ENCODE measurements around the gene IL10RB. TPM values are rescaled to one million over a fixed set of nuclear protein-coding genes. Genes with fewer than 3 reads are reported as not detected.

Gene IL10RB
- total and polyA plus RNA-seq, 2 of the 13 experiments (the other 11 are each of a cell fraction or from before 2014, with no cell fraction given): 17.4 to 18.2 TPM

- intact Hi-C loops (cut with micrococcal nuclease; ENCODE audit: unreplicated experiment) (loop anchor here (5.0 kb wide), 2 partner anchors 35 to 65 kb away; no protein-coding TSS in a partner anchor), in situ Hi-C loops (cut with HindIII; ENCODE audit: extremely low pct_ligation_motif_present, low pct_unique_long_range_greater_than_20kb) (no loop called here)
- H4K20me1 ChIP-seq (ENCODE audit: insufficient read depth, low read length): no peaks in the 10 kb centered on the region
- H3K27ac ChIP-seq (ENCODE audit: extremely low read length, insufficient read depth, low read length): peak overlapping the region; percentile 62
- H3K4me2 ChIP-seq (ENCODE audit: low read depth, low read length): peak overlapping the region; percentile 94
- peaks cover 7 to 10% of the 10 kb centered on the region in 2 experiments; a peak in 4 of 5 replicates for H3K36me3 ChIP-seq (replicated peaks in 1 of 2; ENCODE audit: control insufficient read depth in 1 of 2, insufficient read depth in 2 of 2, low read length in 2 of 2)
- no peak for TF ChIP-seq MTERF4 (CRISPR knock-in tag; IDR thresholded peaks at IDR 0.05)
- TF ChIP-seq ZNF337 (CRISPR knock-in tag; IDR thresholded peaks at IDR 0.05; ENCODE audit: borderline replicate concordance, low read depth): no peak
- 0 out of 2 replicates have a peak, but pooled peaks have one; percentile 25 for TF ChIP-seq ZNF512 (CRISPR knock-in tag; IDR thresholded peaks at IDR 0.05)
- TF ChIP-seq RXRB (CRISPR knock-in tag; IDR thresholded peaks at IDR 0.05; ENCODE audit: borderline replicate concordance): no peak
- no peak for FAIRE-seq
- H2AFZ ChIP-seq (ENCODE audit: low read length): no peak overlapping the region
- ATAC-seq: no peak
- H3K4me3 ChIP-seq (replicated peaks in 1 of 3; ENCODE audit: insufficient read depth in 1 of 3, low read depth in 2 of 3, low read length in 3 of 3): peak overlapping the region; percentile 85 to 89 (median 85)
- no TSS peak for BruUV-seq (replicated peaks)
- DNase-seq (ENCODE audit: low spot score): no peak
- ChIA-PET CTCF (ENCODE audit: low intra/inter-chr PET ratio, low total read pairs) (no interaction called here), POLR2A (interaction anchor here (2.8 kb wide), 1 partner anchor 58 kb away, joined by 15 read pairs; the partner anchor contains the start of gene IFNAR1)
- peaks cover 50% of the 10 kb centered on the region for H3K4me1 ChIP-seq (ENCODE audit: insufficient read depth, low read length)
- H3K9ac ChIP-seq (ENCODE audit: insufficient read depth, low read depth, low read length): peak overlapping the region; percentile 73
- no peaks in the 10 kb centered on the region for H3K9me3 ChIP-seq (ENCODE audit: low read length)
- no peaks in the 10 kb centered on the region; a peak in 2 of 5 replicates for H3K27me3 ChIP-seq (ENCODE audit: control insufficient read depth in 1 of 2, insufficient read depth in 2 of 2, low read length in 2 of 2)
- 68% methylated on average over 7 of the region's 7 CpGs for WGBS (ENCODE audit: low lambda C conversion rate)
- H3K79me2 ChIP-seq (ENCODE audit: insufficient read depth, low read length): no peaks in the 10 kb centered on the region
Observed at GRCh38 chr21:33267250-33267649, 1.1 kb downstream of the IL10RB start.

- BruUV-seq (replicated peaks): no TSS peak
- H3K4me2 ChIP-seq (ENCODE audit: low read depth, low read length): no peak overlapping the region
- ChIA-PET POLR2A (no interaction called here), CTCF (ENCODE audit: low intra/inter-chr PET ratio, low total read pairs) (no interaction called here)
- WGBS (ENCODE audit: low lambda C conversion rate): 98% methylated on average over 7 of the region's 7 CpGs
- in situ Hi-C loops (cut with HindIII; ENCODE audit: extremely low pct_ligation_motif_present, low pct_unique_long_range_greater_than_20kb): no loop called here
- no peak for FAIRE-seq
- no peak overlapping the region for H2AFZ ChIP-seq (ENCODE audit: low read length)
- H3K79me2 ChIP-seq (ENCODE audit: insufficient read depth, low read length): no peaks in the 10 kb centered on the region
- no peak overlapping the region for H3K9ac ChIP-seq (ENCODE audit: insufficient read depth, low read depth, low read length)
- no peak for ATAC-seq
- no peaks in the 10 kb centered on the region for H3K9me3 ChIP-seq (ENCODE audit: low read length)
- TF ChIP-seq ZFY (CRISPR knock-in tag; IDR thresholded peaks at IDR 0.05) (no peak), ZNF652 (CRISPR knock-in tag; IDR thresholded peaks at IDR 0.05; ENCODE audit: borderline replicate concordance, low read depth) (no peak)
- peaks cover 50% of the 10 kb centered on the region for H3K4me1 ChIP-seq (ENCODE audit: insufficient read depth, low read length)
- intact Hi-C loops (cut with micrococcal nuclease; ENCODE audit: unreplicated experiment): loop anchor here (5.0 kb wide), 2 partner anchors 36 to 66 kb away; no protein-coding TSS in a partner anchor
- peaks cover 3 to 4% of the 10 kb centered on the region in 2 experiments; a peak in 3 of 5 replicates for H3K36me3 ChIP-seq (replicated peaks in 1 of 2; ENCODE audit: control insufficient read depth in 1 of 2, insufficient read depth in 2 of 2, low read length in 2 of 2)
- DNase-seq (ENCODE audit: low spot score): no peak
- H3K4me3 ChIP-seq (replicated peaks in 1 of 3; ENCODE audit: insufficient read depth in 1 of 3, low read depth in 2 of 3, low read length in 3 of 3): no peak overlapping the region
- no peaks in the 10 kb centered on the region for H4K20me1 ChIP-seq (ENCODE audit: insufficient read depth, low read length)
- no peak overlapping the region for H3K27ac ChIP-seq (ENCODE audit: extremely low read length, insufficient read depth, low read length)
- H3K27me3 ChIP-seq (ENCODE audit: control insufficient read depth in 1 of 2, insufficient read depth in 2 of 2, low read length in 2 of 2): no peaks in the 10 kb centered on the region; a peak in 2 of 5 replicates
Observed at GRCh38 chr21:33268393-33268736, 2.2 kb downstream of the IL10RB start.
